Measurements from ENCODE around the gene INAVA. TPM values are rescaled to one million over a fixed set of nuclear protein-coding genes. Genes with fewer than 3 reads are reported as not detected.

Gene INAVA
- total and polyA plus RNA-seq, 3 experiments from 2014 or later, result 0.09 to 0.37 (median 0.24) TPM

GRCh38 chr1:200889571-200889970, 5.1 kb upstream of the INAVA start:
- POLR2A ChIA-PET, result no interaction called here

GRCh38 chr1:200890027-200890426, 4.7 kb upstream of the INAVA start:
- no peak overlapping the region for H3K4me3 ChIP-seq (ENCODE audit: low read length)
- H3K27ac ChIP-seq (ENCODE audit: low read depth, low read length), result no peak overlapping the region
- peak overlapping the region; percentile 26 to 85 (median 71) for H3K4me3 Mint-ChIP-seq
- H3K27me3 Mint-ChIP-seq, result peaks cover 18 to 23% of the 10 kb centered on the region in 2 donors
- H3K9me3 Mint-ChIP-seq, result no peaks in the 10 kb centered on the region
- peaks cover 12% of the 10 kb centered on the region for H3K27me3 ChIP-seq (ENCODE audit: insufficient read depth, low read length, poor library complexity, severe bottlenecking)
- DNase-seq, result peak in 1 of 5 donors; percentile 24
- H3K9me3 ChIP-seq (ENCODE audit: low read length), result no peaks in the 10 kb centered on the region
- POLR2A ChIA-PET, result no interaction called here
- H3K27ac Mint-ChIP-seq, result peak overlapping the region in 3 of 8 donors; percentile 65 to 92 (median 90)
- H3K36me3 Mint-ChIP-seq, result no peaks in the 10 kb centered on the region
- H3K4me1 Mint-ChIP-seq, result peaks cover 50 to 66% (median 63%) of the 10 kb centered on the region in 3 donors
- CTCF ChIA-PET, result interaction anchor here (1.4 to 1.5 kb wide), 2 partner anchors 14 to 24 kb away, joined by 3 read pairs; no protein-coding TSS in a partner anchor
- H3K4me1 ChIP-seq (ENCODE audit: insufficient read depth, low read length), result peaks cover 51% of the 10 kb centered on the region
- no peaks in the 10 kb centered on the region for H3K36me3 ChIP-seq (ENCODE audit: insufficient read depth, low read length)

More at GRCh38 chr1:200889571-200889970, 5.1 kb upstream of the INAVA start:
- H3K4me1 Mint-ChIP-seq, result peaks cover 50 to 68% (median 63%) of the 10 kb centered on the region in 3 donors
- no peaks in the 10 kb centered on the region for H3K36me3 ChIP-seq (ENCODE audit: insufficient read depth, low read length)
- H3K36me3 Mint-ChIP-seq, result no peaks in the 10 kb centered on the region
- peak in 1 of 5 donors; percentile 23 for DNase-seq
- peaks cover 11% of the 10 kb centered on the region for H3K27me3 ChIP-seq (ENCODE audit: insufficient read depth, low read length, poor library complexity, severe bottlenecking)
- H3K4me1 ChIP-seq (ENCODE audit: insufficient read depth, low read length), result peaks cover 51% of the 10 kb centered on the region
- no peaks in the 10 kb centered on the region for H3K9me3 ChIP-seq (ENCODE audit: low read length)
- H3K4me3 Mint-ChIP-seq, result peak overlapping the region; percentile 22 to 93 (median 52)
- H3K9me3 Mint-ChIP-seq, result no peaks in the 10 kb centered on the region
- peak overlapping the region; percentile 22 to 92 (median 84) for H3K27ac Mint-ChIP-seq
- CTCF ChIA-PET, result no interaction called here
- H3K4me3 ChIP-seq (ENCODE audit: low read length), result no peak overlapping the region
- peaks cover 18 to 23% of the 10 kb centered on the region in 2 donors for H3K27me3 Mint-ChIP-seq
- H3K27ac ChIP-seq (ENCODE audit: low read depth, low read length), result no peak overlapping the region

GRCh38 chr1:200890818-200891773, 3.6 kb upstream of the INAVA start:
- Mint-ChIP-seq H3K36me3 (no peaks in the 10 kb centered on the region), H3K9me3 (no peaks in the 10 kb centered on the region), H3K4me1 (peaks cover 42 to 58% (median 55%) of the 10 kb centered on the region in 3 donors), H3K4me3 (peak overlapping the region; percentile 31 to 85 (median 71)), H3K27ac (peak overlapping the region in 6 of 8 donors; percentile 62 to 78 (median 70)), H3K27me3 (peaks cover 18 to 23% of the 10 kb centered on the region in 2 donors)
- Histone ChIP-seq H3K4me1 (ENCODE audit: insufficient read depth, low read length) (peaks cover 51% of the 10 kb centered on the region), H3K9me3 (ENCODE audit: low read length) (no peaks in the 10 kb centered on the region), H3K36me3 (ENCODE audit: insufficient read depth, low read length) (no peaks in the 10 kb centered on the region), H3K4me3 (ENCODE audit: low read length) (peak overlapping the region; percentile 53), H3K27ac (ENCODE audit: low read depth, low read length) (no peak overlapping the region), H3K27me3 (ENCODE audit: insufficient read depth, low read length, poor library complexity, severe bottlenecking) (peaks cover 12% of the 10 kb centered on the region)
- POLR2A ChIA-PET, result no interaction called here
- DNase-seq, result peak in 2 of 5 donors; percentile 11 to 49
- CTCF ChIA-PET, result interaction anchor here (1.4 to 1.5 kb wide), 2 partner anchors 13 to 25 kb away, joined by 3 read pairs; no protein-coding TSS in a partner anchor

- Mint-ChIP-seq H3K4me3 (peak overlapping the region in 6 of 7 donors; percentile 45 to 85 (median 71)), H3K27ac (peak overlapping the region in 1 of 8 donors; percentile 62), H3K9me3 (no peaks in the 10 kb centered on the region), H3K4me1 (peaks cover 39 to 51% (median 50%) of the 10 kb centered on the region in 3 donors), H3K36me3 (no peaks in the 10 kb centered on the region), H3K27me3 (peaks cover 18 to 23% of the 10 kb centered on the region in 2 donors)
- H3K4me3 ChIP-seq (ENCODE audit: low read length), result no peak overlapping the region
- peaks cover 12% of the 10 kb centered on the region for H3K27me3 ChIP-seq (ENCODE audit: insufficient read depth, low read length, poor library complexity, severe bottlenecking)
- peak in 1 of 5 donors; percentile 21 for DNase-seq
- CTCF ChIA-PET, result no interaction called here
- no peaks in the 10 kb centered on the region for H3K36me3 ChIP-seq (ENCODE audit: insufficient read depth, low read length)
- POLR2A ChIA-PET, result no interaction called here
- H3K27ac ChIP-seq (ENCODE audit: low read depth, low read length), result no peak overlapping the region
- no peaks in the 10 kb centered on the region for H3K9me3 ChIP-seq (ENCODE audit: low read length)
- peaks cover 46% of the 10 kb centered on the region for H3K4me1 ChIP-seq (ENCODE audit: insufficient read depth, low read length)
These were observed 2.9 kb upstream of the INAVA start for GRCh38 chr1:200891774-200892157.

GRCh38 chr1:200892546-200892945, 2.2 kb upstream of the INAVA start:
- ChIA-PET CTCF (no interaction called here), POLR2A (no interaction called here)
- H3K27me3 ChIP-seq (ENCODE audit: insufficient read depth, low read length, poor library complexity, severe bottlenecking), result peaks cover 12% of the 10 kb centered on the region
- no peaks in the 10 kb centered on the region for H3K9me3 ChIP-seq (ENCODE audit: low read length)
- H3K36me3 ChIP-seq (ENCODE audit: insufficient read depth, low read length), result no peaks in the 10 kb centered on the region
- Mint-ChIP-seq H3K4me3 (peak overlapping the region in 2 of 7 donors; percentile 12 to 72), H3K9me3 (no peaks in the 10 kb centered on the region), H3K4me1 (peaks cover 33 to 44% (median 44%) of the 10 kb centered on the region in 3 donors), H3K27ac (peak overlapping the region in 1 of 8 donors; percentile 19), H3K36me3 (no peaks in the 10 kb centered on the region), H3K27me3 (peaks cover 18 to 23% of the 10 kb centered on the region in 2 donors)
- H3K4me1 ChIP-seq (ENCODE audit: insufficient read depth, low read length), result peaks cover 41% of the 10 kb centered on the region
- H3K4me3 ChIP-seq (ENCODE audit: low read length), result no peak overlapping the region
- peak in 1 of 5 donors; percentile 18 for DNase-seq
- no peak overlapping the region for H3K27ac ChIP-seq (ENCODE audit: low read depth, low read length)

GRCh38 chr1:200892958-200893357, 1.7 kb upstream of the INAVA start:
- Histone ChIP-seq H3K9me3 (ENCODE audit: low read length) (no peaks in the 10 kb centered on the region), H3K27ac (ENCODE audit: low read depth, low read length) (no peak overlapping the region), H3K36me3 (ENCODE audit: insufficient read depth, low read length) (no peaks in the 10 kb centered on the region), H3K27me3 (ENCODE audit: insufficient read depth, low read length, poor library complexity, severe bottlenecking) (peaks cover 12% of the 10 kb centered on the region), H3K4me3 (ENCODE audit: low read length) (no peak overlapping the region), H3K4me1 (ENCODE audit: insufficient read depth, low read length) (peaks cover 37% of the 10 kb centered on the region)
- peak overlapping the region in 1 of 7 donors; percentile 72 for H3K4me3 Mint-ChIP-seq
- H3K36me3 Mint-ChIP-seq, result no peaks in the 10 kb centered on the region
- CTCF ChIA-PET, result no interaction called here
- no peaks in the 10 kb centered on the region for H3K9me3 Mint-ChIP-seq
- POLR2A ChIA-PET, result no interaction called here
- peaks cover 18 to 23% of the 10 kb centered on the region in 2 donors for H3K27me3 Mint-ChIP-seq
- H3K4me1 Mint-ChIP-seq, result peaks cover 29 to 40% (median 40%) of the 10 kb centered on the region in 3 donors
- no peak for DNase-seq
- H3K27ac Mint-ChIP-seq, result no peak overlapping the region

GRCh38 chr1:200893411-200893901, 1.2 kb upstream of the INAVA start:
- H3K27me3 Mint-ChIP-seq, result peaks cover 18 to 23% of the 10 kb centered on the region in 2 donors
- no peaks in the 10 kb centered on the region for H3K9me3 ChIP-seq (ENCODE audit: low read length)
- H3K4me1 Mint-ChIP-seq, result peaks cover 24 to 35% (median 35%) of the 10 kb centered on the region in 3 donors
- H3K4me3 ChIP-seq (ENCODE audit: low read length), result no peak overlapping the region
- H3K27me3 ChIP-seq (ENCODE audit: insufficient read depth, low read length, poor library complexity, severe bottlenecking), result peaks cover 12% of the 10 kb centered on the region
- H3K27ac ChIP-seq (ENCODE audit: low read depth, low read length), result no peak overlapping the region
- H3K4me3 Mint-ChIP-seq, result no peak overlapping the region
- H3K9me3 Mint-ChIP-seq, result no peaks in the 10 kb centered on the region
- peaks cover 32% of the 10 kb centered on the region for H3K4me1 ChIP-seq (ENCODE audit: insufficient read depth, low read length)
- H3K27ac Mint-ChIP-seq, result no peak overlapping the region
- CTCF ChIA-PET, result no interaction called here
- no peaks in the 10 kb centered on the region for H3K36me3 ChIP-seq (ENCODE audit: insufficient read depth, low read length)
- DNase-seq, result peak in 1 of 5 donors; percentile 26
- POLR2A ChIA-PET, result no interaction called here
- no peaks in the 10 kb centered on the region for H3K36me3 Mint-ChIP-seq

- Histone ChIP-seq H3K36me3 (ENCODE audit: insufficient read depth, low read length) (no peaks in the 10 kb centered on the region), H3K4me1 (ENCODE audit: insufficient read depth, low read length) (peaks cover 12% of the 10 kb centered on the region), H3K9me3 (ENCODE audit: low read length) (no peaks in the 10 kb centered on the region), H3K4me3 (ENCODE audit: low read length) (no peak overlapping the region), H3K27ac (ENCODE audit: low read depth, low read length) (no peak overlapping the region), H3K27me3 (ENCODE audit: insufficient read depth, low read length, poor library complexity, severe bottlenecking) (peaks cover 12% of the 10 kb centered on the region)
- POLR2A ChIA-PET, result no interaction called here
- Mint-ChIP-seq H3K4me1 (peaks cover 5 to 17% (median 15%) of the 10 kb centered on the region in 3 donors), H3K4me3 (no peak overlapping the region), H3K27ac (no peak overlapping the region), H3K36me3 (no peaks in the 10 kb centered on the region), H3K27me3 (peaks cover 17 to 23% of the 10 kb centered on the region in 2 donors), H3K9me3 (no peaks in the 10 kb centered on the region)
- CTCF ChIA-PET, result no interaction called here
- DNase-seq, result no peak
These were observed 716 bp downstream of the INAVA start for GRCh38 chr1:200895443-200895789.
